ACHN (cell line): ENCODE measurements around the gene DLG2.

ENCODE experiments used
- DNase-seq: peaks from one replicate; pipeline ENCODE4 v3.0.0-alpha.2; 2015
- in situ Hi-C: cut with HindIII; loops from 2 replicates; pipeline ENCODE4 v1.10.0; 2017; ENCODE audit warnings: low sequenced_read_pairs, low pct_ligation_motif_present, low pct_unique_long_range_greater_than_20kb

Gene DLG2

GRCh38 chr11:83858694-83859093 lies 1768.5 kb downstream of the DLG2 start:
- DNase-seq: no peak
- in situ Hi-C loops: no loop called here

GRCh38 chr11:83855237-83855636 lies 1771.9 kb downstream of the DLG2 start:
- no peak for DNase-seq
- in situ Hi-C loops: no loop called here

GRCh38 chr11:83852775-83853442 lies 1774.2 kb downstream of the DLG2 start:
- in situ Hi-C loops: no loop called here
- DNase-seq: peak; percentile 10

GRCh38 chr11:83852012-83852411 lies 1775.1 kb downstream of the DLG2 start:
- no peak for DNase-seq
- in situ Hi-C loops: no loop called here

- in situ Hi-C loops: no loop called here
- DNase-seq: no peak
Measured at GRCh38 chr11:83847467-83848034, 1779.6 kb downstream of the DLG2 start.

- in situ Hi-C loops: no loop called here
- no peak for DNase-seq
Measured at GRCh38 chr11:83845797-83846196, 1781.3 kb downstream of the DLG2 start.

- no peak for DNase-seq
- in situ Hi-C loops: no loop called here
Measured at GRCh38 chr11:83840326-83840725, 1786.8 kb downstream of the DLG2 start.

GRCh38 chr11:83836883-83837654 lies 1790.1 kb downstream of the DLG2 start:
- DNase-seq: peak; percentile 47
- in situ Hi-C loops: no loop called here

- no peak for DNase-seq
- in situ Hi-C loops: no loop called here
Measured at GRCh38 chr11:83836065-83836464, 1791.1 kb downstream of the DLG2 start.

- in situ Hi-C loops: no loop called here
- no peak for DNase-seq
Measured at GRCh38 chr11:83835423-83835822, 1791.7 kb downstream of the DLG2 start.

GRCh38 chr11:83831929-83832328 lies 1795.2 kb downstream of the DLG2 start:
- in situ Hi-C loops: no loop called here
- no peak for DNase-seq

GRCh38 chr11:83827940-83828554 lies 1799.1 kb downstream of the DLG2 start:
- peak; percentile 41 for DNase-seq
- in situ Hi-C loops: no loop called here

- DNase-seq: no peak
- in situ Hi-C loops: no loop called here
Measured at GRCh38 chr11:83827520-83827919, 1799.6 kb downstream of the DLG2 start.

GRCh38 chr11:83826078-83826477 lies 1801.1 kb downstream of the DLG2 start:
- DNase-seq: no peak
- in situ Hi-C loops: no loop called here

- in situ Hi-C loops: no loop called here
- DNase-seq: no peak
Measured at GRCh38 chr11:83823461-83824025, 1803.6 kb downstream of the DLG2 start.

- peak; percentile 70 for DNase-seq
- in situ Hi-C loops: no loop called here
Measured at GRCh38 chr11:83819931-83820549, 1807.1 kb downstream of the DLG2 start.

GRCh38 chr11:83818349-83818748 lies 1808.8 kb downstream of the DLG2 start:
- in situ Hi-C loops: no loop called here
- DNase-seq: no peak

GRCh38 chr11:83816572-83817187 lies 1810.5 kb downstream of the DLG2 start:
- DNase-seq: peak; percentile 20
- in situ Hi-C loops: no loop called here
